ENCODE data around the gene AVPR2. TPM values are rescaled to one million over a fixed set of nuclear protein-coding genes. Genes with fewer than 3 reads are reported as not detected.

AVPR2 gene
- total RNA-seq, 1 donor from 2014 or later: not detected

- H3K9me3 Mint-ChIP-seq: no peaks in the 10 kb centered on the region
- H3K27ac Mint-ChIP-seq: no peak overlapping the region
- no peaks in the 10 kb centered on the region for H3K27me3 ChIP-seq
- H3K4me3 Mint-ChIP-seq: no peak overlapping the region
- H3K27ac ChIP-seq: no peak overlapping the region
- no peak overlapping the region for H3K9ac ChIP-seq
- H3K36me3 Mint-ChIP-seq: peaks cover 18% of the 10 kb centered on the region
- no peak overlapping the region for H2AFZ ChIP-seq (replicated peaks)
- H3K36me3 ChIP-seq: no peaks in the 10 kb centered on the region
- no peak overlapping the region for H3K4me3 ChIP-seq
- peaks cover 6% of the 10 kb centered on the region for H3K4me1 ChIP-seq
- H3K4me2 ChIP-seq: no peak overlapping the region
- no peak for DNase-seq (ENCODE audit: low spot score)
- TF ChIP-seq EZH2 (IDR thresholded peaks at IDR 0.05): no peak
- no peak for TF ChIP-seq CTCF (IDR thresholded peaks at IDR 0.05)
- no peak for TF ChIP-seq EZH2phosphoT487 (IDR thresholded peaks at IDR 0.05)
- H3K9me3 ChIP-seq (ENCODE audit: low read depth): no peaks in the 10 kb centered on the region
- H3F3A ChIP-seq (ENCODE audit: low read depth): peaks cover 26% of the 10 kb centered on the region
- no peaks in the 10 kb centered on the region for H4K20me1 ChIP-seq (ENCODE audit: low read depth)
- H3K27me3 Mint-ChIP-seq (ENCODE audit: insufficient read depth, low read depth): peaks cover 14% of the 10 kb centered on the region
- H3K79me2 ChIP-seq (ENCODE audit: low read depth): no peaks in the 10 kb centered on the region
- peaks cover 30% of the 10 kb centered on the region for H3K4me1 Mint-ChIP-seq
Measured at GRCh38 chrX:153945956-153946943, 41.8 kb downstream of the AVPR2 start.

DNA sequence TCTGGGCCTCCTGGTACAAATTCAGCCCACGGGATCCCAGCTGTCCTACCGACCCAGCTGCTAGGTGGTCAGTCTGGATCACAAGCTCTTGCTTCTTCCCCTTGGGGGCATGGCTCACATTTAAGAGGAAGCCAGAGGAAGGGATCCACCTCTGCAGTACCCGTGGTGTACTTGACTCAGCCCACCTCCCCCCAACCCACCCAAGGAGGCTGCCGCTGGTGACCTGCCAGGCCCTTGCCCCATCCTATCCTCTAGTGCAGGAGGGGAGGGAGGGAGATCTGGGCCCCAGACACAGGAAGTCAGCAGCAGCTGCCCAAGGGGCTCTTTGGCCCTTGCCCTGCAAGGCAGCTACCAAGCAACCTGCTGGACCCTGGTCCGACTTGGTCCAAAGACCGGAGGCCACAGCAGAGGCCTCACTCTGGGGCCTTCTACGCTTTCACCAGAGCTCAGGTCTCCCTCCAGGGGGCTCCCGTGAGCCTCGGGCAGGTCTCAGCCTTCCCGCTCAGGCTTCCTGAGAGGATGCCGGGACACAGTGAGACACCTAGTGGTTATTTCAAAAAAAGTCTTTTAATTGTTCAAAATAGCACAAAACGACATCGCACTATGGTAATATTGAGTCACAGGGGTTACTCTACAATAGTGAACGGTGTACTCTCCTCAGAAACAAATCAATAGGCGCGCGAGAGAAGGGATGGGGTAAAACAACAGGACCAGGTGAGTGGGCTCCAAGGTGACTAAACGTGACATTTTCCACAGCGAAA is 42.7 kb downstream of the AVPR2 start:
- Mint-ChIP-seq H3K36me3 (peaks cover 21% of the 10 kb centered on the region), H3K27ac (peak overlapping the region; percentile 81), H3K4me1 (peaks cover 29% of the 10 kb centered on the region), H3K9me3 (no peaks in the 10 kb centered on the region), H3K4me3 (peak overlapping the region; percentile 31), H3K27me3 (ENCODE audit: insufficient read depth, low read depth) (peaks cover 12% of the 10 kb centered on the region)
- TF ChIP-seq CTCF (IDR thresholded peaks at IDR 0.05): peak; percentile 75
- no peak for TF ChIP-seq EZH2 (IDR thresholded peaks at IDR 0.05)
- peak; percentile 85 for DNase-seq (ENCODE audit: low spot score)
- Histone ChIP-seq H3K27me3 (no peaks in the 10 kb centered on the region), H3K4me2 (no peak overlapping the region), H4K20me1 (ENCODE audit: low read depth) (no peaks in the 10 kb centered on the region), H3K9ac (no peak overlapping the region), H3K79me2 (ENCODE audit: low read depth) (peaks cover under 1% of the 10 kb centered on the region), H3K9me3 (ENCODE audit: low read depth) (no peaks in the 10 kb centered on the region), H3K4me3 (no peak overlapping the region), H3K27ac (peak overlapping the region; percentile 80), H3F3A (ENCODE audit: low read depth) (peaks cover 26% of the 10 kb centered on the region), H2AFZ (replicated peaks) (no peak overlapping the region), H3K4me1 (peaks cover 6% of the 10 kb centered on the region), H3K36me3 (no peaks in the 10 kb centered on the region)

DNA sequence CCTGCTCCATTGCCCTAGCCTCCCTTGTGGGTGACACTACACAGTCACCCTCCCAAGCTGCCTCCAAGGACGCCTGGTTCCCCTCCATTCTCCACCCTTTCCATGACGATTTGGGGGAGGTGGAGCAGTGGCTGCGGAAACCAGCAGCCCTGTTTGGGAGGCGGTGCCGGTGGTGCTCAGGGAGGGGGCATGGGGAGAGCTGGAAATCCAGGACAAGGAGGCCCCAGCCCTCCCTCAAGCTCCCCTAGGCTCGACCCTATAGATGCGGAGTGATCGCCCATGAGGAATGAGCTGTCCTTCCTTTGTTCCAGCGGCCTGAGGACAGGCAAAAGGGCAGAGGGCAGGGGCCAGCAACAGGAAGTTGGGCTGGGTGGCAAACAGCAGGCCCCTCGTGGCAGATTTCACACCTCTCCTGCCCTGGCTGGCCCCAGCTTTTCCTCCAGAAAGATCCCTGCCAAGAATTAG is 43.6 kb downstream of the AVPR2 start:
- Histone ChIP-seq H3K79me2 (ENCODE audit: low read depth) (peaks cover 9% of the 10 kb centered on the region), H4K20me1 (ENCODE audit: low read depth) (no peaks in the 10 kb centered on the region), H3K27me3 (no peaks in the 10 kb centered on the region), H3K4me1 (peaks cover 6% of the 10 kb centered on the region), H2AFZ (replicated peaks) (no peak overlapping the region), H3F3A (ENCODE audit: low read depth) (peaks cover 26% of the 10 kb centered on the region), H3K4me3 (no peak overlapping the region), H3K36me3 (no peaks in the 10 kb centered on the region), H3K27ac (peak overlapping the region; percentile 80), H3K4me2 (no peak overlapping the region), H3K9me3 (ENCODE audit: low read depth) (no peaks in the 10 kb centered on the region), H3K9ac (no peak overlapping the region)
- DNase-seq (ENCODE audit: low spot score): peak; percentile 62
- Mint-ChIP-seq H3K36me3 (peaks cover 24% of the 10 kb centered on the region), H3K9me3 (no peaks in the 10 kb centered on the region), H3K4me3 (peak overlapping the region; percentile 51), H3K27ac (peak overlapping the region; percentile 74), H3K4me1 (peaks cover 31% of the 10 kb centered on the region), H3K27me3 (ENCODE audit: insufficient read depth, low read depth) (peaks cover 12% of the 10 kb centered on the region)
- TF ChIP-seq CTCF (IDR thresholded peaks at IDR 0.05) (no peak), EZH2 (IDR thresholded peaks at IDR 0.05) (no peak), EZH2phosphoT487 (IDR thresholded peaks at IDR 0.05) (no peak)

Data from neural progenitor cell (in vitro differentiated cells).